ENCODE data around the gene ITGBL1.
A peak's percentile ranks its signal among the peaks of the same experiment; 100 is the strongest.

The ITGBL1 gene

GRCh38 chr13:101569807-101570206 lies 117.3 kb downstream of the ITGBL1 start:
- no peak for DNase-seq

- DNase-seq: no peak
Measured at GRCh38 chr13:101570410-101570809, 117.9 kb downstream of the ITGBL1 start.

- DNase-seq: no peak
Measured at GRCh38 chr13:101572456-101572855, 120.0 kb downstream of the ITGBL1 start.

- DNase-seq: no peak
Measured at GRCh38 chr13:101575581-101575980, 123.1 kb downstream of the ITGBL1 start.

GRCh38 chr13:101576455-101576854 lies 124.0 kb downstream of the ITGBL1 start:
- DNase-seq: no peak

GRCh38 chr13:101576977-101577376 lies 124.5 kb downstream of the ITGBL1 start:
- no peak for DNase-seq

GRCh38 chr13:101579281-101579802 lies 126.9 kb downstream of the ITGBL1 start:
- DNase-seq: peak; percentile 14

- no peak for DNase-seq
Measured at GRCh38 chr13:101584331-101584730, 131.9 kb downstream of the ITGBL1 start.

- no peak for DNase-seq
Measured at GRCh38 chr13:101590479-101590878, 138.0 kb downstream of the ITGBL1 start.

- DNase-seq: no peak
Measured at GRCh38 chr13:101594936-101595335, 142.5 kb downstream of the ITGBL1 start.

- no peak for DNase-seq
Measured at GRCh38 chr13:101596803-101597202, 144.3 kb downstream of the ITGBL1 start.

- DNase-seq: no peak
Measured at GRCh38 chr13:101611491-101612475, 159.3 kb downstream of the ITGBL1 start.

GRCh38 chr13:101612735-101613134 lies 160.3 kb downstream of the ITGBL1 start:
- DNase-seq: no peak

GRCh38 chr13:101614491-101614890 lies 162.0 kb downstream of the ITGBL1 start:
- DNase-seq: no peak

GRCh38 chr13:101618440-101619187 lies 166.1 kb downstream of the ITGBL1 start:
- DNase-seq: no peak

GRCh38 chr13:101621099-101621498 lies 168.6 kb downstream of the ITGBL1 start:
- no peak for DNase-seq

GRCh38 chr13:101623470-101624209 lies 171.2 kb downstream of the ITGBL1 start:
- no peak for DNase-seq

GRCh38 chr13:101624210-101624922 lies 171.9 kb downstream of the ITGBL1 start:
- DNase-seq: peak; percentile 57

GRCh38 chr13:101624981-101625380 lies 172.5 kb downstream of the ITGBL1 start:
- DNase-seq: peak; percentile 57

GRCh38 chr13:101626925-101627555 lies 174.6 kb downstream of the ITGBL1 start:
- no peak for DNase-seq

- DNase-seq: no peak
Measured at GRCh38 chr13:101627556-101627943, 175.1 kb downstream of the ITGBL1 start.

- no peak for DNase-seq
Measured at GRCh38 chr13:101628900-101629299, 176.4 kb downstream of the ITGBL1 start.
